MCF 10A (cell line): Measurements from ENCODE around the gene FBXL20. TPM values are rescaled to one million over a fixed set of nuclear protein-coding genes. Genes with fewer than 3 reads are reported as not detected.

Experiments
- BruUV-seq: library from RNA; stranded (reverse); fragments of 400-500 nt; replicated peaks from 2 replicates; lab custom pipeline; 2021; lab: Mats Ljungman, UMichigan
- CTCF ChIA-PET: fragments of 300-600 bp; sonication (Branson Sonifier 250); formaldehyde crosslinking; extraction: SDS; loops from one replicate; lab custom pipeline; 2021; ENCODE audit warnings: antibody characterized with exemption, inconsistent platforms; lab: Yijun Ruan, JAX
- POLR2A ChIA-PET: fragments of 300-600, 350-650 bp; sonication (Branson Sonifier 250); formaldehyde crosslinking; extraction: SDS; loops from one replicate; lab custom pipeline; 2020; ENCODE audit warnings: antibody characterized with exemption, inconsistent platforms; lab: Yijun Ruan, JAX
- DNase-seq: peaks from one replicate; pipeline ENCODE4 v3.0.0-alpha.2; 2018; ENCODE audit not compliant: unreplicated experiment
- H3K27ac Mint-ChIP-seq: one replicate; pipeline ENCODE4 v1.8.0; 2022; ENCODE audit warnings: mild to moderate bottlenecking, low read depth, mixed read lengths; ENCODE audit not compliant: unreplicated experiment
- H3K27me3 Mint-ChIP-seq: one replicate; pipeline ENCODE4 v1.8.0; 2022; ENCODE audit warnings: mixed read lengths; ENCODE audit not compliant: insufficient read depth, unreplicated experiment
- H3K36me3 Mint-ChIP-seq: one replicate; pipeline ENCODE4 v1.8.0; 2022; ENCODE audit warnings: mild to moderate bottlenecking, moderate library complexity, mixed read lengths; ENCODE audit not compliant: insufficient read depth, unreplicated experiment
- H3K4me1 Mint-ChIP-seq: one replicate; pipeline ENCODE4 v1.8.0; 2022; ENCODE audit warnings: mixed read lengths; ENCODE audit not compliant: insufficient read depth, unreplicated experiment
- H3K4me3 Mint-ChIP-seq: one replicate; pipeline ENCODE4 v1.8.0; 2022; ENCODE audit warnings: mild to moderate bottlenecking, moderate library complexity, mixed read lengths; ENCODE audit not compliant: unreplicated experiment
- H3K9me3 Mint-ChIP-seq: one replicate; pipeline ENCODE4 v1.8.0; 2022; ENCODE audit warnings: mixed read lengths; ENCODE audit not compliant: unreplicated experiment
- intact Hi-C: fragments of 100-400 bp; cut with micrococcal nuclease; formaldehyde crosslinking; loops from 2 replicates; pipeline ENCODE4 v1.14.1; 2022
- total RNA-seq: library from RNA; stranded (reverse); gene quantifications from 2 replicates; pipeline ENCODE4 v1.2.3, GENCODE V29; 2022
- TF ChIP-seq, protein P1 (sequence below): fragments of 200-600 bp; IDR thresholded peaks from one replicate; pipeline ENCODE4 v1.8.0; 2022; ENCODE audit warnings: antibody characterized with exemption, mild to moderate bottlenecking; ENCODE audit not compliant: unreplicated experiment

The FBXL20 gene
- total RNA-seq, 1 experiment from 2014 or later = 13.4 TPM

DNA sequence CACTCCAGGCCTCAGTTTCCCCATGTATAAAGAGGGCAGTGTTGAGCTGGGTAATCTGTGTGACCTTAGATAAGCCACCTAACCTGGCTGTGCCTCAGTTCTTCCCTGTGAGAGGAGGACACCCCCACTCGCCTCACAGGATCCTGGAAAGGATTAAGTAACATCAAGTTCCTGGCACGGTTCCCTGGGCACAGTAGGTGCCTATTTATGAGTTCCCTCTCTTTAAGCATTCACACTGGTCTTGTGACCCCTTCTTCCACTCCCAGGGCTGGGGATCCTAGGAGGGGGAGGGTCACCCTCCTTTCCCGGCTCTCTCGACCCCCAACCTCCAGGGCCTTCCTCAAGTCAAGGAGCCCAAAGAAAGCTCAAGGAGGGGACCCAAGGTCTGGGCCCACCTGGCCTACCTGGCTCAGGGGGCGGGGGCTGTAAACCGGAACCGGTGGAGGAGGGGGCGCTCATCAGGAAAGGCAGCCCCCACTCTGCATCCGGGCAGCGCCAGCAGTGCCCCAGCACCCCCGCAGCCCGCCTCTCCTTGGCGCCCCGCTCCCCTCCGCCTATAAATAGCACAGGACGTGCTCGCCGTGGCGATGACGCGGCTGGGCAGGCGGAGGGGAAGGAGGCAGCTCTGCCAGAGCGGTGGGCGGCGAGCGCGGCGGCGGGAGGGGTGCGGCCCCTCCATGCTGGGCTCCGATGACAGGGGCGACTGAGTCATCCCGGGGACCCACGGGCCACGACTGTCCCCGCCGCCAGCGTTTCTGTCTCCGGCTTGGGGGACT lies 191.9 kb downstream of the FBXL20 start:
- Mint-ChIP-seq H3K27me3 (no peaks in the 10 kb centered on the region), H3K9me3 (no peaks in the 10 kb centered on the region), H3K4me3 (peak overlapping the region; percentile 54), H3K4me1 (peaks cover 56% of the 10 kb centered on the region), H3K36me3 (peaks cover 17% of the 10 kb centered on the region), H3K27ac (peak overlapping the region; percentile 83)
- DNase-seq = peak; percentile 94
- CTCF ChIA-PET = interaction anchor here (0.6 to 13.7 kb wide), 8 partner anchors 9 to 227 kb away, joined by 3 to 485 read pairs (median 4); partner anchors contain the start of genes RPL19 and STAC2
- TF ChIP-seq, protein P1, sequence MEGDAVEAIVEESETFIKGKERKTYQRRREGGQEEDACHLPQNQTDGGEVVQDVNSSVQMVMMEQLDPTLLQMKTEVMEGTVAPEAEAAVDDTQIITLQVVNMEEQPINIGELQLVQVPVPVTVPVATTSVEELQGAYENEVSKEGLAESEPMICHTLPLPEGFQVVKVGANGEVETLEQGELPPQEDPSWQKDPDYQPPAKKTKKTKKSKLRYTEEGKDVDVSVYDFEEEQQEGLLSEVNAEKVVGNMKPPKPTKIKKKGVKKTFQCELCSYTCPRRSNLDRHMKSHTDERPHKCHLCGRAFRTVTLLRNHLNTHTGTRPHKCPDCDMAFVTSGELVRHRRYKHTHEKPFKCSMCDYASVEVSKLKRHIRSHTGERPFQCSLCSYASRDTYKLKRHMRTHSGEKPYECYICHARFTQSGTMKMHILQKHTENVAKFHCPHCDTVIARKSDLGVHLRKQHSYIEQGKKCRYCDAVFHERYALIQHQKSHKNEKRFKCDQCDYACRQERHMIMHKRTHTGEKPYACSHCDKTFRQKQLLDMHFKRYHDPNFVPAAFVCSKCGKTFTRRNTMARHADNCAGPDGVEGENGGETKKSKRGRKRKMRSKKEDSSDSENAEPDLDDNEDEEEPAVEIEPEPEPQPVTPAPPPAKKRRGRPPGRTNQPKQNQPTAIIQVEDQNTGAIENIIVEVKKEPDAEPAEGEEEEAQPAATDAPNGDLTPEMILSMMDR = no peak
- intact Hi-C loops = loop anchor here (5.0 kb wide), 1 partner anchor 193 kb away; the partner anchor contains the start of gene FBXL20
- POLR2A ChIA-PET = interaction anchor here (0.6 to 5.2 kb wide), 13 partner anchors 8 to 460 kb away, joined by 3 to 75 read pairs (median 14); partner anchors contain the start of genes CDK12, FBXL20, LASP1 and RPL19
- BruUV-seq = no TSS peak

DNA sequence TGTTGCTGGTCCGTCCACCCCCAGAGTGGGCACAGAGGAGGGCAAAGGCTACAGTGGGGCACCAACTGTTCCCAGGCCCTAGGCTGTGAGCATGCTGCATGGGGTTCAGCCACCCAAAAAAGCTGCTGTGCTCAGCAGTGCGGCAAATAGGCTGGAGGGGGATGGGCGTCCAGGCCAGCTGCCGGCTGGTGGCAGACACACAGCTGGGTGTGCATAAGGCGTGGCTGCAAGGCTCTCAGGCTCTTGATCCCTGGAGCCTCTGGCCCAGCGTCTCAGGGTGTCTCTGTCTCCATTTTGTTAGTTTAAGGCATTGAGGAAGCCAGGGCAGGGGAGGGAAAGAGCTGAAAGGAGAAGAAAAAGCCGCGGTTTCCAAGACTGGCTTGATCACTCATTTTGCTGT lies 192.5 kb downstream of the FBXL20 start:
- Mint-ChIP-seq H3K36me3 (peaks cover 23% of the 10 kb centered on the region), H3K27ac (peak overlapping the region; percentile 83), H3K4me3 (peak overlapping the region; percentile 54), H3K4me1 (peaks cover 50% of the 10 kb centered on the region), H3K9me3 (no peaks in the 10 kb centered on the region), H3K27me3 (no peaks in the 10 kb centered on the region)
- DNase-seq = peak; percentile 64
- intact Hi-C loops = loop anchor here (5.0 kb wide), 1 partner anchor 193 kb away; the partner anchor contains the start of gene FBXL20
- ChIA-PET CTCF (interaction anchor here (0.6 to 13.7 kb wide), 8 partner anchors 9 to 807 kb away, joined by 3 to 485 read pairs (median 3); partner anchors contain the start of genes RPL19 and STAC2), POLR2A (interaction anchor here (0.9 to 5.2 kb wide), 12 partner anchors 9 to 339 kb away, joined by 3 to 75 read pairs (median 14); partner anchors contain the start of genes CDK12, FBXL20, LASP1 and RPL19)
- no TSS peak for BruUV-seq
- TF ChIP-seq, protein P1 = no peak

DNA sequence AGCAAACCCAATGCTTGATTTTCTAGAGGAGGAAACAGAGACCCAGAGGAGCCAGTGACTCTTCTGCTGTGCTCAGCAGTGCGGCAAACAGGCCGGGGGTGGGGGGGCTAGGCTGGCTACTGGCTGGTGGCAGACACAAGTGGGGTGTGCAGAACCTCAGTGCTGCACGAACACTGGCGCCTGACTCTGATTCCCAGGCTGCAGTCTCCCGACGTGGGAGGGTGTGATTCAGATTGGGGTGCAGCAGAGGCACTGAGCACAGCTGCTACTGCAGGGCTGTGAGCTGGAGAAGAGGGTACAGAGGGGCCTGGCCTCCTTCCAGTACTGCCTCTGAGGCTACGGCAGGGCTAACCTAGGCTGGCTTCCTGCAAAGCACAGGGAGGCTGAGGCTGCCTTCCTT lies 193.3 kb downstream of the FBXL20 start:
- Mint-ChIP-seq H3K27ac (no peak overlapping the region), H3K27me3 (no peaks in the 10 kb centered on the region), H3K9me3 (no peaks in the 10 kb centered on the region), H3K4me1 (peaks cover 43% of the 10 kb centered on the region), H3K36me3 (peaks cover 31% of the 10 kb centered on the region), H3K4me3 (peak overlapping the region; percentile 54)
- CTCF ChIA-PET = interaction anchor here (0.5 to 13.7 kb wide), 6 partner anchors 25 to 808 kb away, joined by 3 to 485 read pairs (median 3); no protein-coding TSS in a partner anchor
- TF ChIP-seq, protein P1 = no peak
- BruUV-seq = no TSS peak
- intact Hi-C loops = loop anchor here (5.0 kb wide), 1 partner anchor 194 kb away; the partner anchor contains the start of gene FBXL20
- POLR2A ChIA-PET = interaction anchor here (1.2 to 5.2 kb wide), 8 partner anchors 8 to 253 kb away, joined by 3 to 75 read pairs (median 18); partner anchors contain the start of genes CDK12, FBXL20 and RPL19
- no peak for DNase-seq
